Activated CD8-positive, alpha-beta memory T cell treated with anti-CD3 and anti-CD28 coated beads, Interleukin-2, amount 50 U/mL, for 4 hours (primary cell): ENCODE results near the gene SIRPG.

ENCODE experiments used
- DNase-seq: peaks from one replicate; pipeline ENCODE4 v3.0.0-alpha.2; 2020

Gene SIRPG

DNA sequence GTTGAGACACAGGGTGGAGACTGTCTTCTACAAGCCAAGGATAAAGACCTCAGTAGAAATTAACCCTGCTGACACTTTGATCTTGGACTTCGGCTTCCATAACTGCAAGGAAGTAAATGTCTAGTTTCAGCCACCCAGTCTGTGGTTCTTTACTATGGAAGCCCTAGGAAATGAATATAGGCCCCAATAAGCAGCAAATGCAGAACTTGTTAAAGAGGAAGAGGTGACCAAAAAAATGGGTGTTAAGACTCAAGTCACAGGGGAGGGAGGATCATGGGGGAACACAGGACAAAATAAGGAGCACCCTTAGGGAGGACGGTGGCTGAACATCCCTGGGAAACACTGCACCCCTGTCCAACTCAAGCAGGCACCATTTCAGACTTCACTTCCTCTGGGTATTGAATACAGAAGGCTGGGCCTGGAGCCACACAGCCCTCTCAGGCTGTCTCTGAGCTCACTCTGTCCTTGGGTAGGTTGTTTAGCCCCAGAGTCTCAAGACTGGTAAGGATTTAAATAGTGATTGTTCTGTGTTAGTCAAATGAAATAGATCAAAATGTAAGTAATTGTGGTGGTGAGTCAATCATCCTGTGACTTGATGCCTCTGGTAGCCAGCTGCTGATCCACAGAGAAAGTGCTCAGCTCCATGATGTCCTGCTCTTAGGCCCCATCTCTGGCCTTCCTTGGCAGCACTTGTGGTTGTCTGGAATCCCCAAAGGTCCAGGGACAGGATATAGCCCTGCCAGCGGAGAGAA lies 69.6 kb downstream of the SIRPG start:
- DNase-seq: no peak

DNA sequence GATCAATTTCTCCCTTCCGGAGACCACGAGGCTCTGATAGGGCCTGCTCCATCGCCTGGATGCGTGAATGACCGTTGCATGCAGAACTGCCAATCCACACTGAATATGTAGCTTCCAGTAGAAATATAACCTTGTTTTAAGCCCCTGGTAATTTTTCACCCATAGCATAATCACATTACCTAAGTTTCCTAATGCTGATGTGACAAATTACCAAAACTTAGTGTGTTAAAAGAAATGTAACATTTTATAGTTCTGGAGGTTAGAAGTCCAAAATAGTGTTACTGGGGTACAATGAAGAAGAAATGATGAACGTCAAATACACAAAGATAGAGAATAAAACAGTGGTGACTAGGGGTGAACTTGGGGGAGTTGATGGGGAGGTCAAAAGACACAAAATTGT lies 78.1 kb downstream of the SIRPG start:
- DNase-seq: no peak
